OCI-LY1 (cell line): ENCODE results near the gene AVPR2.

Source experiments
- EZH2 ChIP-seq: fragments of 200-600 bp; sonication (generic), shearing (Covaris generic); IDR thresholded peaks from 2 replicates; pipeline ENCODE4 v1.8.0; 2017; ENCODE audit warnings: borderline replicate concordance, mixed run types, mild to moderate bottlenecking, antibody characterized with exemption, low read length, moderate library complexity, mixed read lengths
- TF ChIP-seq, protein P1 (sequence below): fragments of 200-600 bp; sonication (generic), shearing (Covaris generic); IDR thresholded peaks from 2 replicates; pipeline ENCODE4 v1.5.1; 2017; ENCODE audit warnings: mild to moderate bottlenecking, antibody characterized with exemption, low read length, moderate library complexity, mixed read lengths

DNA sequence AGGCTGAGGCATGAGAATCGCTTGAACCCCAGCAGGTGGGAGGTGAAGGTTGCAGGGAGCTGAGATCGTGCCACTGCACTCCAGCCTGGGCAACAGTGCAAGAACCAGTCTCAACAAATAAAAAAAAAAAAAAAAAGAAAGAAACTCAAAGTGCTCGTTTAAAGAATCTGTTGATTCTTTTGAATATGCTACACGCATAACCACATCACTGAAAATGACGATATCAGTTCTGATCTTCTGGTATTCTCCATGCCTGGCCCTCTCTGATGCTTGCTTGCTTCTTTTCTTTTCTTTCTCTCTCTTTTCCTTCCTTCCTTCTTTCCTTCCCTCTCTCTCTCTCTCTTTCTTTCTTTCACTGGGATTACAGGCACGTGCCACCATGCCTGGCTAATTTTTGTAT, 7.3 kb downstream of the AVPR2 start:
- TF ChIP-seq, protein P1, sequence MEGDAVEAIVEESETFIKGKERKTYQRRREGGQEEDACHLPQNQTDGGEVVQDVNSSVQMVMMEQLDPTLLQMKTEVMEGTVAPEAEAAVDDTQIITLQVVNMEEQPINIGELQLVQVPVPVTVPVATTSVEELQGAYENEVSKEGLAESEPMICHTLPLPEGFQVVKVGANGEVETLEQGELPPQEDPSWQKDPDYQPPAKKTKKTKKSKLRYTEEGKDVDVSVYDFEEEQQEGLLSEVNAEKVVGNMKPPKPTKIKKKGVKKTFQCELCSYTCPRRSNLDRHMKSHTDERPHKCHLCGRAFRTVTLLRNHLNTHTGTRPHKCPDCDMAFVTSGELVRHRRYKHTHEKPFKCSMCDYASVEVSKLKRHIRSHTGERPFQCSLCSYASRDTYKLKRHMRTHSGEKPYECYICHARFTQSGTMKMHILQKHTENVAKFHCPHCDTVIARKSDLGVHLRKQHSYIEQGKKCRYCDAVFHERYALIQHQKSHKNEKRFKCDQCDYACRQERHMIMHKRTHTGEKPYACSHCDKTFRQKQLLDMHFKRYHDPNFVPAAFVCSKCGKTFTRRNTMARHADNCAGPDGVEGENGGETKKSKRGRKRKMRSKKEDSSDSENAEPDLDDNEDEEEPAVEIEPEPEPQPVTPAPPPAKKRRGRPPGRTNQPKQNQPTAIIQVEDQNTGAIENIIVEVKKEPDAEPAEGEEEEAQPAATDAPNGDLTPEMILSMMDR: no peak
- TF ChIP-seq EZH2: no peak
